HG03558 (cell line): ENCODE measurements around the gene C5AR2.
"Not testable (repeated sequence)": the region's sequence is repeated elsewhere in the genome, so short reads cannot be mapped to it uniquely, and the experiment has no call there.

ENCODE experiments used
- ATAC-seq: cut with Tn5 transposase; IDR thresholded peaks from one replicate; pipeline ENCODE4 v1.9.1; 2021; ENCODE audit warnings: moderate number of reproducible peaks; ENCODE audit not compliant: unreplicated experiment; ENCODE audit errors: extremely low read depth

Gene C5AR2

GRCh38 chr19:47357788-47358680 is 26.1 kb downstream of the C5AR2 start:
- ATAC-seq = no peak

GRCh38 chr19:47358936-47359335 is 27.0 kb downstream of the C5AR2 start:
- ATAC-seq = no peak

- no peak for ATAC-seq
These were observed 30.3 kb downstream of the C5AR2 start for GRCh38 chr19:47362321-47362720.

GRCh38 chr19:47363758-47364531 is 32.0 kb downstream of the C5AR2 start:
- ATAC-seq = no peak

- not testable (repeated sequence) for ATAC-seq
These were observed 33.5 kb downstream of the C5AR2 start for GRCh38 chr19:47365455-47365854.

- ATAC-seq = no peak
These were observed 38.2 kb downstream of the C5AR2 start for GRCh38 chr19:47370045-47370611.

GRCh38 chr19:47371261-47371660 is 39.3 kb downstream of the C5AR2 start:
- no peak for ATAC-seq

GRCh38 chr19:47372603-47373002 is 40.6 kb downstream of the C5AR2 start:
- no peak for ATAC-seq

- ATAC-seq = no peak
These were observed 41.6 kb downstream of the C5AR2 start for GRCh38 chr19:47373246-47374240.

GRCh38 chr19:47374876-47375693 is 43.1 kb downstream of the C5AR2 start:
- ATAC-seq = no peak

GRCh38 chr19:47375694-47376588 is 44.0 kb downstream of the C5AR2 start:
- no peak for ATAC-seq

GRCh38 chr19:47376589-47377144 is 44.7 kb downstream of the C5AR2 start:
- no peak for ATAC-seq

- ATAC-seq = no peak
These were observed 45.3 kb downstream of the C5AR2 start for GRCh38 chr19:47377208-47377701.

- ATAC-seq = no peak
These were observed 45.8 kb downstream of the C5AR2 start for GRCh38 chr19:47377801-47378200.

GRCh38 chr19:47378246-47378645 is 46.3 kb downstream of the C5AR2 start:
- no peak for ATAC-seq

- ATAC-seq = no peak
These were observed 47.5 kb downstream of the C5AR2 start for GRCh38 chr19:47379381-47379938.

GRCh38 chr19:47380559-47380958 is 48.6 kb downstream of the C5AR2 start:
- ATAC-seq = no peak
